Activated CD4-positive, CD25-positive, alpha-beta regulatory T cell treated with anti-CD3 and anti-CD28 coated beads, Interleukin-2, amount 50 U/mL, for 24 hours (primary cell): ENCODE measurements around the gene DOHH.
"Not testable (repeated sequence)": the region's sequence is repeated elsewhere in the genome, so short reads cannot be mapped to it uniquely, and the experiment has no call there.

Experiments used
- ATAC-seq, 2 donors: fragments of 150-1000 bp; cut with Tn5 transposase; one replicate each; pipeline ENCODE4 v1.10.0; 2021; ENCODE audit warnings: mild to moderate bottlenecking in 1 of 2, moderate library complexity in 1 of 2

The DOHH gene

GRCh38 chr19:3456925-3457527 is 43.4 kb downstream of the DOHH start:
- no peak for ATAC-seq

GRCh38 chr19:3455960-3456601 is 44.4 kb downstream of the DOHH start:
- no peak for ATAC-seq

- no peak for ATAC-seq
These were observed 45.0 kb downstream of the DOHH start for GRCh38 chr19:3455393-3455955.

- no peak for ATAC-seq
These were observed 45.6 kb downstream of the DOHH start for GRCh38 chr19:3454656-3455392.

- no peak for ATAC-seq
These were observed 46.6 kb downstream of the DOHH start for GRCh38 chr19:3453840-3454239.

GRCh38 chr19:3452942-3453214 is 47.6 kb downstream of the DOHH start:
- ATAC-seq, result not testable (repeated sequence)

GRCh38 chr19:3452171-3452941 is 48.1 kb downstream of the DOHH start:
- ATAC-seq, result no peak

- ATAC-seq, result no peak
These were observed 49.0 kb downstream of the DOHH start for GRCh38 chr19:3451451-3451866.

GRCh38 chr19:3450796-3451411 is 49.6 kb downstream of the DOHH start:
- no peak for ATAC-seq

GRCh38 chr19:3448616-3449334 is 51.7 kb downstream of the DOHH start:
- no peak for ATAC-seq

- not testable (repeated sequence) for ATAC-seq
These were observed 53.8 kb downstream of the DOHH start for GRCh38 chr19:3446657-3447056.

- ATAC-seq, result no peak
These were observed 55.7 kb downstream of the DOHH start for GRCh38 chr19:3444695-3445234.

GRCh38 chr19:3443840-3444694 is 56.4 kb downstream of the DOHH start:
- ATAC-seq, result no peak

- ATAC-seq, result no peak
These were observed 57.9 kb downstream of the DOHH start for GRCh38 chr19:3442487-3443071.

GRCh38 chr19:3441986-3442329 is 58.5 kb downstream of the DOHH start:
- no peak for ATAC-seq

- ATAC-seq, result no peak
These were observed 59.1 kb downstream of the DOHH start for GRCh38 chr19:3441089-3441985.
